Right lobe of liver (tissue), 6 donors: ENCODE measurements around the gene LRRC73. TPM values are rescaled to one million over a fixed set of nuclear protein-coding genes. Genes with fewer than 3 reads are reported as not detected.
"Not testable (repeated sequence)": the region's sequence is repeated elsewhere in the genome, so short reads cannot be mapped to it uniquely, and the experiment has no call there.

Source experiments
- ATAC-seq, 4 donors: fragments of 200-7000 bp; cut with Tn5 transposase; one replicate each; pipeline ENCODE4 v1.9.1; 2020; ENCODE audit warnings: mild to moderate bottlenecking in 4 of 4, moderate library complexity in 4 of 4
- DNase-seq, 3 donors: peaks; one replicate each; pipeline ENCODE4 v3.0.0-alpha.2; 2020
- H3K27ac ChIP-seq, 3 donors: fragments of 200-600 bp; one replicate each; pipeline ENCODE4 v1.8.0; 2022
- H3K27me3 ChIP-seq, 2 donors: fragments of 200-600 bp; one replicate each; pipeline ENCODE4 v1.8.0; 2022
- H3K36me3 ChIP-seq, 4 donors: fragments of 200-600 bp; sonication (generic) in 1 of 4; one replicate each; pipeline versions ENCODE4 v1.5.1 to v1.8.0; 2017 to 2022; ENCODE audit warnings: control low read depth in 1 of 4
- H3K4me1 ChIP-seq, 4 donors: fragments of 200-600 bp; sonication (generic) in 1 of 4; one replicate each; pipeline versions ENCODE4 v1.5.1 to v1.8.0; 2017 to 2022; ENCODE audit warnings: control low read depth in 1 of 4
- H3K4me3 ChIP-seq, 3 donors: fragments of 200-600 bp; one replicate each; pipeline ENCODE4 v1.8.0; 2022
- H3K9me3 ChIP-seq, 4 donors: fragments of 200-600 bp; sonication (generic) in 1 of 4; one replicate each; pipeline versions ENCODE4 v1.5.1 to v1.8.0; 2017 to 2022; ENCODE audit warnings: control low read depth in 1 of 4
- POLR2A ChIP-seq: fragments of 450-650 bp; IDR thresholded peaks from one replicate; pipeline ENCODE4 v1.6.1; 2017; ENCODE audit warnings: antibody characterized with exemption, mild to moderate bottlenecking
- WGBS: methylation state at CpG from one replicate; pipeline ENCODE4 v1.1.6; 2018; ENCODE audit warnings: low coverage, low lambda C conversion rate; ENCODE audit not compliant: insufficient coverage; ENCODE audit errors: missing lambda C conversion rate; 5-methylcytosine and 5-hydroxymethylcytosine counted together
- intact Hi-C, 2 donors: fragments of 100-400 bp; cut with DNase I; formaldehyde crosslinking; loops; one replicate each; pipeline versions ENCODE4 v1.11.2 to v1.14.1; 2022
- total RNA-seq, 6 experiments: library from RNA; depleted of rRNA in 2 of 6; stranded (reverse); fragments of >200 nt in 2 of 6; fragmentation: NEBNext Ultra II Directional in 3 of 6; extraction: Animal tissue kit (Norgen Biotek cat#: 25700) in 3 of 6; gene quantifications; one replicate each; pipeline versions ENCODE4 v1.1.0 to v1.2.4, GENCODE V29; 2016 to 2023
- TF ChIP-seq, protein P1 (sequence below), 4 donors: fragments of 200-600 bp in 3 of 4; fragments of 450-650 bp in 1 of 4; IDR thresholded peaks; one replicate each; pipeline versions ENCODE4 v1.5.1 to v1.8.0; 2016 to 2022; ENCODE audit warnings: antibody characterized with exemption in 4 of 4, mild to moderate bottlenecking in 2 of 4
- donor health status: DM: no; HTN: yes; CAD: no.
- donor health status: DM: no; HTN: no; CAD: no.
- donor health status: DM: no; HTN: no; CAD: no.
- donor health status: DM: no; HTN: yes; CAD: no.
- donor health status: DM: no; HTN: yes; CAD: no.

Gene LRRC73
- total RNA-seq, 6 experiments from 2014 or later: 0.12 to 0.43 (median 0.26) TPM; not detected in 1

DNA sequence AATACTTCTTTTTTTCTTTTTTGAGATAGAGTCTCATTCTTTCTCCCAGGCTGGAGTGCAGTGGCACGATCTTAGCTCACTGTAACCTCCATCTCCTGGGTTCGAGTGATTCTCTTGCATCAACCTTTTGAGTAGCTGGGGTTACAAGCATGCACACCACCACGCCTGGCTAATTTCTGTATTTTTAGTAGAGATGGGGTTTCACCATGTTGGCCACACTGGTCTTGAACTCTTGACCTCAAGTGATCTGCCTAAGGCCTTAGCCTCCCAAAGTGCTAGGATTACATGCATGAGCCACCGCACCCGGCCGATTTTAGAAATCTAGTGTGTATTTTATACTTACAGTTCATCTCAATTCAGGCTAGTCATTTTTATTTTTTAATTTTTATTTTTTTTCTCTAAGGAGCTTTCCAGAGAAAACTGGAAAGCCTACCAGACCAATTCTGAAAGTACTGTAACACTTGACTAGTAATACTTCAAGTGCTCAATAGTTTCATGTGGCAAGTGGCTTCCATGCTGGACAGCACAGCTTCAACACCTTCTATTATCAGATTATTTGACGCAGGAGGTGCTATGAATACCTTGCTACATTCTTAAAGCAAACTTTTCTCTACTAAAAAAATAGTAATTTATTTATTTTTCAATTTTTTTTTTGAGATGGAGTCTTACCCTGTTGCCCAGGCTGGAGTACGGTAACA is 31.8 kb upstream of the LRRC73 start:
- intact Hi-C loops: no loop called here
- H3K9me3 ChIP-seq: no peaks in the 10 kb centered on the region
- DNase-seq (no peak), ATAC-seq (no peak)
- H3K36me3 ChIP-seq: peaks cover 0 to 38% (median 14%) of the 10 kb centered on the region in 4 donors
- 96% methylated on average over 8 of the region's 8 CpGs for WGBS
- no peak overlapping the region for H3K27ac ChIP-seq
- H3K27me3 ChIP-seq: no peaks in the 10 kb centered on the region
- H3K4me3 ChIP-seq: no peak overlapping the region
- no peaks in the 10 kb centered on the region for H3K4me1 ChIP-seq
- TF ChIP-seq, protein P1, sequence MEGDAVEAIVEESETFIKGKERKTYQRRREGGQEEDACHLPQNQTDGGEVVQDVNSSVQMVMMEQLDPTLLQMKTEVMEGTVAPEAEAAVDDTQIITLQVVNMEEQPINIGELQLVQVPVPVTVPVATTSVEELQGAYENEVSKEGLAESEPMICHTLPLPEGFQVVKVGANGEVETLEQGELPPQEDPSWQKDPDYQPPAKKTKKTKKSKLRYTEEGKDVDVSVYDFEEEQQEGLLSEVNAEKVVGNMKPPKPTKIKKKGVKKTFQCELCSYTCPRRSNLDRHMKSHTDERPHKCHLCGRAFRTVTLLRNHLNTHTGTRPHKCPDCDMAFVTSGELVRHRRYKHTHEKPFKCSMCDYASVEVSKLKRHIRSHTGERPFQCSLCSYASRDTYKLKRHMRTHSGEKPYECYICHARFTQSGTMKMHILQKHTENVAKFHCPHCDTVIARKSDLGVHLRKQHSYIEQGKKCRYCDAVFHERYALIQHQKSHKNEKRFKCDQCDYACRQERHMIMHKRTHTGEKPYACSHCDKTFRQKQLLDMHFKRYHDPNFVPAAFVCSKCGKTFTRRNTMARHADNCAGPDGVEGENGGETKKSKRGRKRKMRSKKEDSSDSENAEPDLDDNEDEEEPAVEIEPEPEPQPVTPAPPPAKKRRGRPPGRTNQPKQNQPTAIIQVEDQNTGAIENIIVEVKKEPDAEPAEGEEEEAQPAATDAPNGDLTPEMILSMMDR (IDR thresholded peaks at IDR 0.05): no peak
- TF ChIP-seq POLR2A: no peak

DNA sequence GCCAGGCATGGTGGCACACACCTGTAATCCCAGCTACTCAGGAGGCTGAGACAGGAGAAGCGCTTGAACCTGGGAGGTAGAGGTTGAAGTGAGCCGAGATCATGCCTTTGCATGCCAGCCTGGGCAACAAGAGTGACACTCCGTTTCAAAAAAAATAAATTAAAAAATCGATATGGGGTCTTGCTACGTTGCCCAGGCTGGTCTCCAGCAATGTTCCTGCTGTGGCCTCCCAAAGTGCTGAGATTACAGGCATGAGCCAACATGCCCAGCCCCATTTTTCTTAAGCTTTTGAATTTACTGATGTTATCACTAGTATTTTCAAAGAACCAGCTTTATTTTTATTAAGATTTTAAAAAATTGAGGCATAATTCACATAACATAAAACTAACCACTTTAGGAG is 30.4 kb upstream of the LRRC73 start:
- no peak for ATAC-seq
- Histone ChIP-seq H3K4me3 (no peak overlapping the region), H3K4me1 (no peaks in the 10 kb centered on the region), H3K27ac (no peak overlapping the region), H3K9me3 (no peaks in the 10 kb centered on the region), H3K36me3 (peaks cover 0 to 25% (median 8%) of the 10 kb centered on the region in 4 donors), H3K27me3 (no peaks in the 10 kb centered on the region)
- no peak for DNase-seq
- no peak for TF ChIP-seq POLR2A
- TF ChIP-seq, protein P1 (IDR thresholded peaks at IDR 0.05): no peak
- WGBS: 95% methylated on average over 5 of the region's 5 CpGs
- intact Hi-C loops: no loop called here

DNA sequence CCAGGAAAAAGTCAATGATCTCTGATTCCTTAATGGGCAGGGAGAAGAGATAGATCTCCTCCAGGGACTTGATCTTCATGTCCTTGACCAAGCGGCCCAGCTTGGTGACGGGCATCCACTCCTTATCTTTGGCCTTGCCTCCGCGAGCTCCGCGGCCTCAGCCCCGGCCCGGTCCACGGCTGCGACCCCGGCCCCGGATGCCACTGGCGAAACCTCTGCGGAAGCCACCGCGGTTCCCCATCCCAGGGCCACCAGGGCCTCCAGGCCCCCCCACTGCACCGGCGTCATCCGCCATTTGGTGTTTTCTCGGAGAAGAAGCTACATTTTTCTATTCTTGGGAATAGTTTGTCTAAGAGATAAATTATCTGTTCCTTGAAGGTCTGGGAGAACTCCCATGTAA is 29.3 kb upstream of the LRRC73 start:
- H3K36me3 ChIP-seq: peaks cover 0 to 14% (median 5%) of the 10 kb centered on the region in 4 donors
- ATAC-seq, DNase-seq: not testable (repeated sequence)

DNA sequence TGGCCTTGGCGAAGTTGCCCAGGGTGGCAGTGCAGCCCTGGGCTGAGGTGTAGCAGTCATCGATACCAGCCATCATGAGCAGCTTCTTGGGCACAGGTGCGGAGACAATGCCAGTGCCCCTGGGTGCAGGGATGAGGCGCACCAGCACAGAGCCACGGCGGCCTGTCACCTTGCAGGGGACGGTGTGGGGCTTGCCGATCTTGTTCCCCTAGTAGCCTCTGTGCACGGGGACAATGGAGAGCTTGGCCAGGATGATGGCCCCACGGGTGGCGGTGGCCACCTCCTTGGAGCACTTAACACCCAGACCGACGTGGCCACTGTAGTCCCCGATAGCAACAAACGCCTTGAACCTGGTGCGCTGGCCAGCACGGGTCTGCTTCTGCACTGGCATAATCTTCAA is 28.8 kb upstream of the LRRC73 start:
- ATAC-seq, H3K4me3 ChIP-seq, intact Hi-C loops, H3K27ac ChIP-seq, H3K27me3 ChIP-seq, H3K4me1 ChIP-seq, DNase-seq, H3K9me3 ChIP-seq: not testable (repeated sequence)
- no CpG with 5 or more reads among the region's 17 CpGs for WGBS
- peaks cover 0 to 10% (median 4%) of the 10 kb centered on the region in 4 donors for H3K36me3 ChIP-seq

More for the DNA sequence above, 29.3 kb upstream of the LRRC73 start:
- H3K27ac ChIP-seq, H3K27me3 ChIP-seq, intact Hi-C loops, H3K4me1 ChIP-seq, H3K4me3 ChIP-seq, H3K9me3 ChIP-seq: not testable (repeated sequence)
- over 99% methylated on average over 14 of the region's 20 CpGs for WGBS

DNA sequence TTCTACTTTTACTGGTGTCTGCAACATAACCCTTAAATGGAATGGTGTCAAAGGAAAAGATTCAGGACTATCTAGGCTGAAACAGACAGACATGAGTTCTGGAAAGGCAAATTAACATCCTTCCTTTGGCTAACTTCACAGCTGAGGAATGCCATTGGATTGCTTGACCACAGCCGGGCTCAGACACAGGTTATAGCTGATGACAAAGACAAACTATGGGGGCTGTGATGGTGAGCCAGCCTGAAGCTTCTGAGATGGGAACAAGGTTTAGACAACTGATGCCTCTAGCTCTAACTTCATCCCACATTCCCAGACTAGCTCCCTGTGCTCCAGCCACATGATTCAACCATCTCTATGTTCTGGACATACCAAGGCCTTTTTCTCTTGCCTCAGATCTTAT is 22.1 kb upstream of the LRRC73 start:
- DNase-seq: no peak
- Histone ChIP-seq H3K27me3 (no peaks in the 10 kb centered on the region), H3K4me3 (no peak overlapping the region), H3K36me3 (peaks cover 0 to 28% (median 13%) of the 10 kb centered on the region in 4 donors), H3K9me3 (no peaks in the 10 kb centered on the region), H3K27ac (no peak overlapping the region), H3K4me1 (no peaks in the 10 kb centered on the region)
- intact Hi-C loops: no loop called here
- 100% methylated on average over 1 of the region's 1 CpG for WGBS
- no peak for TF ChIP-seq POLR2A
- TF ChIP-seq, protein P1 (IDR thresholded peaks at IDR 0.05): no peak
- ATAC-seq: no peak
